Astrocyte of the spinal cord (primary cell): ENCODE data around the gene GALNT5.
A peak's percentile ranks its signal among the peaks of the same experiment; 100 is the strongest.
"Not testable (repeated sequence)": the region's sequence is repeated elsewhere in the genome, so short reads cannot be mapped to it uniquely, and the experiment has no call there.

Experiments
- DNase-seq: peaks from one replicate; pipeline ENCODE4 v3.0.0; 2011; ENCODE audit warnings: low read depth, low spot score
- H3K4me3 ChIP-seq: 2 replicates; pipeline ENCODE4 v1.5.1; 2011; ENCODE audit warnings: low read depth, mild to moderate bottlenecking, low read length, moderate library complexity
- CTCF ChIP-seq: IDR thresholded peaks from 2 replicates; pipeline ENCODE4 v1.5.1; 2012; ENCODE audit warnings: low read depth, mild to moderate bottlenecking, low read length, inconsistent platforms
- in situ Hi-C: cut with HindIII; loops from 2 replicates; pipeline ENCODE4 v1.10.0; 2017; ENCODE audit warnings: low sequenced_read_pairs

GALNT5 gene

GRCh38 chr2:157223624-157224205, 33.8 kb upstream of the GALNT5 start:
- in situ Hi-C loops, result no loop called here
- TF ChIP-seq CTCF, result no peak
- no peak overlapping the region for H3K4me3 ChIP-seq
- DNase-seq, result no peak

- H3K4me3 ChIP-seq, in situ Hi-C loops, DNase-seq: not testable (repeated sequence)
Measured at GRCh38 chr2:157224448-157224847, 33.1 kb upstream of the GALNT5 start.

GRCh38 chr2:157227592-157227991, 29.9 kb upstream of the GALNT5 start:
- no peak for DNase-seq
- H3K4me3 ChIP-seq, result no peak overlapping the region
- in situ Hi-C loops, result no loop called here
- TF ChIP-seq CTCF, result no peak

GRCh38 chr2:157228946-157229345, 28.6 kb upstream of the GALNT5 start:
- DNase-seq, result no peak
- H3K4me3 ChIP-seq, result no peak overlapping the region
- in situ Hi-C loops, result no loop called here
- TF ChIP-seq CTCF, result no peak

GRCh38 chr2:157229572-157229971, 27.9 kb upstream of the GALNT5 start:
- H3K4me3 ChIP-seq, result no peak overlapping the region
- DNase-seq, result peak; percentile 91
- TF ChIP-seq CTCF, result no peak
- in situ Hi-C loops, result no loop called here

GRCh38 chr2:157231476-157231875, 26.0 kb upstream of the GALNT5 start:
- in situ Hi-C loops, result no loop called here
- no peak overlapping the region for H3K4me3 ChIP-seq
- no peak for DNase-seq
- TF ChIP-seq CTCF, result no peak

- no peak overlapping the region for H3K4me3 ChIP-seq
- DNase-seq, result peak; percentile 49
- in situ Hi-C loops, result no loop called here
- TF ChIP-seq CTCF, result no peak
Measured at GRCh38 chr2:157233506-157233905, 24.0 kb upstream of the GALNT5 start.
